Liver (tissue), 9 donors: Measurements from ENCODE around the gene MARCHF11. TPM values are rescaled to one million over a fixed set of nuclear protein-coding genes. Genes with fewer than 3 reads are reported as not detected.

Source experiments
- DNase-seq: peaks from one replicate; pipeline ENCODE4 v3.0.0-alpha.2; 2017; ENCODE audit warnings: low spot score
- H3K27ac ChIP-seq, 2 donors: one replicate each; pipeline ENCODE4 v1.7.0; 2013; ENCODE audit warnings: inconsistent platforms in 2 of 2, low read length in 2 of 2, control low read depth in 1 of 2, low read depth in 1 of 2, mild to moderate bottlenecking in 1 of 2
- H3K27me3 ChIP-seq, 4 donors: one replicate each; pipeline versions ENCODE4 v1.6.1 to v1.7.0; 2013; ENCODE audit warnings: low read length in 3 of 4, inconsistent platforms in 1 of 4, mild to moderate bottlenecking in 1 of 4, moderate library complexity in 1 of 4; ENCODE audit not compliant: control insufficient read depth in 4 of 4, insufficient read depth in 4 of 4
- H3K36me3 ChIP-seq, 4 donors: one replicate each; pipeline versions ENCODE4 v1.6.1 to v1.7.0; 2013; ENCODE audit warnings: low read length in 3 of 4, mild to moderate bottlenecking in 3 of 4, low read depth in 1 of 4, moderate library complexity in 1 of 4; ENCODE audit not compliant: control insufficient read depth in 4 of 4, insufficient read depth in 3 of 4
- H3K4me1 ChIP-seq, 4 donors: one replicate each; pipeline versions ENCODE4 v1.6.1 to v1.7.0; 2013; ENCODE audit warnings: low read length in 3 of 4, mild to moderate bottlenecking in 3 of 4, moderate library complexity in 1 of 4; ENCODE audit not compliant: control insufficient read depth in 4 of 4, insufficient read depth in 4 of 4
- H3K4me3 ChIP-seq, 3 donors: one replicate each; pipeline versions ENCODE4 v1.6.1 to v1.7.0; 2013; ENCODE audit warnings: low read length in 3 of 3, control low read depth in 1 of 3, low read depth in 1 of 3, mild to moderate bottlenecking in 1 of 3
- H3K9ac ChIP-seq, 2 donors: one replicate each; pipeline ENCODE4 v1.7.0; 2013; ENCODE audit warnings: low read length in 2 of 2, mild to moderate bottlenecking in 2 of 2, moderate library complexity in 2 of 2, control low read depth in 1 of 2, low read depth in 1 of 2
- H3K9me3 ChIP-seq, 4 donors: one replicate each; pipeline versions ENCODE4 v1.6.1 to v1.7.0; 2013; ENCODE audit warnings: low read length in 3 of 4; ENCODE audit not compliant: control insufficient read depth in 4 of 4
- ATF3 ChIP-seq: IDR thresholded peaks from 2 replicates; pipeline ENCODE4 v1.6.1; 2016; ENCODE audit warnings: antibody characterized with exemption
- CTCF ChIP-seq: fragments of 150-350 bp; IDR thresholded peaks from 2 replicates; pipeline ENCODE4 v1.5.1; 2017; ENCODE audit warnings: improper control_type of control experiment, low read depth, low read length; ENCODE audit not compliant: missing input control
- EGR1 ChIP-seq, 2 donors: IDR thresholded peaks; 2 replicates each; pipeline ENCODE4 v1.6.1; 2016 to 2018; ENCODE audit warnings: antibody characterized with exemption in 2 of 2, low read depth in 2 of 2
- FOXA1 ChIP-seq: IDR thresholded peaks from 2 replicates; pipeline ENCODE4 v1.6.1; 2016; ENCODE audit warnings: antibody characterized with exemption
- FOXA2 ChIP-seq: IDR thresholded peaks from 2 replicates; pipeline ENCODE4 v1.6.1; 2016; ENCODE audit warnings: antibody characterized with exemption
- GABPA ChIP-seq, 2 donors: IDR thresholded peaks in 1 of 2; conservative IDR thresholded peaks in 1 of 2; 2 replicates each; pipeline ENCODE4 v1.6.1; 2016; ENCODE audit warnings: antibody characterized with exemption in 2 of 2, mild to moderate bottlenecking in 1 of 2, moderate library complexity in 1 of 2
- HNF4A ChIP-seq, 2 donors: conservative IDR thresholded peaks; 2 replicates each; pipeline ENCODE4 v1.6.1; 2016; ENCODE audit warnings: antibody characterized with exemption in 2 of 2, mild to moderate bottlenecking in 2 of 2
- HNF4G ChIP-seq: IDR thresholded peaks from 2 replicates; pipeline ENCODE4 v1.6.1; 2016; ENCODE audit warnings: antibody characterized with exemption
- JUND ChIP-seq, 2 donors: IDR thresholded peaks; 2 replicates each; pipeline ENCODE4 v1.6.1; 2016; ENCODE audit warnings: antibody characterized with exemption in 2 of 2
- MAX ChIP-seq: IDR thresholded peaks from 2 replicates; pipeline ENCODE4 v1.6.1; 2016; ENCODE audit warnings: antibody characterized with exemption
- NR2F2 ChIP-seq: IDR thresholded peaks from 2 replicates; pipeline ENCODE4 v1.6.1; 2016; ENCODE audit warnings: antibody characterized with exemption
- RAD21 ChIP-seq, 2 donors: IDR thresholded peaks; 2 replicates each; pipeline ENCODE4 v1.6.1; 2016; ENCODE audit warnings: antibody characterized with exemption in 2 of 2, mild to moderate bottlenecking in 2 of 2
- RXRA ChIP-seq, 2 donors: IDR thresholded peaks; 2 replicates each; pipeline ENCODE4 v1.6.1; 2017 to 2018; ENCODE audit warnings: antibody characterized with exemption in 2 of 2, mild to moderate bottlenecking in 1 of 2
- SP1 ChIP-seq: IDR thresholded peaks from 2 replicates; pipeline ENCODE4 v1.6.1; 2018; ENCODE audit warnings: antibody characterized with exemption, mild to moderate bottlenecking
- TAF1 ChIP-seq: conservative IDR thresholded peaks from 2 replicates; pipeline ENCODE4 v1.6.1; 2016; ENCODE audit warnings: antibody characterized with exemption, mild to moderate bottlenecking
- YY1 ChIP-seq: IDR thresholded peaks from 2 replicates; pipeline ENCODE4 v1.6.1; 2016; ENCODE audit warnings: antibody characterized with exemption, mild to moderate bottlenecking
- WGBS: extraction: QIAGEN DNeasy Blood & Tissue Kit; methylation state at CpG from one replicate; pipeline ENCODE4 v1.1.7; 2013; 5-methylcytosine and 5-hydroxymethylcytosine counted together
- polyA plus RNA-seq, 2 donors: library from polyadenylated mRNA; stranded (reverse) in 1 of 2; unstranded in 1 of 2; fragments of 200-250 nt in 1 of 2; fragments of >200 nt in 1 of 2; fragmentation: Nextera tagmentation in 1 of 2; extraction: Ambion mirVana in 1 of 2; gene quantifications; one replicate each; pipeline versions ENCODE4 v1.2.1 to v1.2.3, GENCODE V29; 2013 to 2015
- total RNA-seq, 2 donors: library from RNA; depleted of rRNA; stranded (reverse); fragments of >200 nt; gene quantifications; one replicate each; pipeline ENCODE4 v1.2.3, GENCODE V29; 2014
- TF ChIP-seq, protein P1 (sequence below): IDR thresholded peaks from 2 replicates; pipeline ENCODE4 v1.6.1; 2016; ENCODE audit warnings: antibody characterized with exemption, mild to moderate bottlenecking
- TF ChIP-seq, protein P2 (sequence below): IDR thresholded peaks from 2 replicates; pipeline ENCODE4 v1.6.1; 2016; ENCODE audit warnings: antibody characterized with exemption
- donor health status: healthy.
- donor health status: healthy.
- donor health status: healthy.
- donor health status: healthy.
- donor health status: healthy.

Gene MARCHF11
- total and polyA plus RNA-seq, 4 donors, result 0.05 TPM; not detected in 3

DNA sequence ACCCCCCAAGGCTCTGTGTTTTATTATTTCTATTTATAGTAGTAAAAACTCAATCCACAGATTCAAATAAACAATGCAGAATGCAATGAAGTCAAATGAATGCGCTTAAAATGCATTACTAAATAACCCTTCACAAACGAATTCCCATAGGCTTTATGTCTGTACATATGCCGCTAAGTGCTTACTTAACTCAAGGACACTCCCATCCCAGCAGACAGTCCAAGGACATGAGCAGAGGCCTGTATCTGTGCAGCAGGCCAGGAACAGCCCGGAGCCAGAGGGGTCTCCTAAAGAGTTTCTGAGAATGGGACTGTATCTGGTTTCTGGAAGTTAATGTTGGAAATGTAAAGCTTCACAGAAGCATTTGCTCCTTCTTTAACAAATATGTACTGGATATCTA, 59.8 kb downstream of the MARCHF11 start (continued):
- TF ChIP-seq, protein P1, sequence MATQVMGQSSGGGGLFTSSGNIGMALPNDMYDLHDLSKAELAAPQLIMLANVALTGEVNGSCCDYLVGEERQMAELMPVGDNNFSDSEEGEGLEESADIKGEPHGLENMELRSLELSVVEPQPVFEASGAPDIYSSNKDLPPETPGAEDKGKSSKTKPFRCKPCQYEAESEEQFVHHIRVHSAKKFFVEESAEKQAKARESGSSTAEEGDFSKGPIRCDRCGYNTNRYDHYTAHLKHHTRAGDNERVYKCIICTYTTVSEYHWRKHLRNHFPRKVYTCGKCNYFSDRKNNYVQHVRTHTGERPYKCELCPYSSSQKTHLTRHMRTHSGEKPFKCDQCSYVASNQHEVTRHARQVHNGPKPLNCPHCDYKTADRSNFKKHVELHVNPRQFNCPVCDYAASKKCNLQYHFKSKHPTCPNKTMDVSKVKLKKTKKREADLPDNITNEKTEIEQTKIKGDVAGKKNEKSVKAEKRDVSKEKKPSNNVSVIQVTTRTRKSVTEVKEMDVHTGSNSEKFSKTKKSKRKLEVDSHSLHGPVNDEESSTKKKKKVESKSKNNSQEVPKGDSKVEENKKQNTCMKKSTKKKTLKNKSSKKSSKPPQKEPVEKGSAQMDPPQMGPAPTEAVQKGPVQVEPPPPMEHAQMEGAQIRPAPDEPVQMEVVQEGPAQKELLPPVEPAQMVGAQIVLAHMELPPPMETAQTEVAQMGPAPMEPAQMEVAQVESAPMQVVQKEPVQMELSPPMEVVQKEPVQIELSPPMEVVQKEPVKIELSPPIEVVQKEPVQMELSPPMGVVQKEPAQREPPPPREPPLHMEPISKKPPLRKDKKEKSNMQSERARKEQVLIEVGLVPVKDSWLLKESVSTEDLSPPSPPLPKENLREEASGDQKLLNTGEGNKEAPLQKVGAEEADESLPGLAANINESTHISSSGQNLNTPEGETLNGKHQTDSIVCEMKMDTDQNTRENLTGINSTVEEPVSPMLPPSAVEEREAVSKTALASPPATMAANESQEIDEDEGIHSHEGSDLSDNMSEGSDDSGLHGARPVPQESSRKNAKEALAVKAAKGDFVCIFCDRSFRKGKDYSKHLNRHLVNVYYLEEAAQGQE, result no peak
- TF ChIP-seq SP1, result no peak
- TF ChIP-seq FOXA1, result no peak
- TF ChIP-seq ATF3, result no peak
- TF ChIP-seq EGR1 (IDR thresholded peaks at IDR 0.05; ENCODE audit: low read depth in 2 of 2), result no peak
- no peak for TF ChIP-seq YY1
- TF ChIP-seq CTCF, result no peak

- no peak overlapping the region for H3K4me3 ChIP-seq
- H3K36me3 ChIP-seq, result no peaks in the 10 kb centered on the region
- H3K27me3 ChIP-seq, result no peaks in the 10 kb centered on the region
- DNase-seq, result no peak
- no peak overlapping the region for H3K9ac ChIP-seq
- 75% methylated on average over 8 of the region's 8 CpGs for WGBS
- no peak for TF ChIP-seq HNF4A (conservative IDR thresholded peaks at IDR 0.05)
- TF ChIP-seq HNF4G, result no peak
- TF ChIP-seq JUND (IDR thresholded peaks at IDR 0.05), result no peak
- no peak for TF ChIP-seq CTCF
- no peak for TF ChIP-seq GABPA (IDR thresholded peaks at IDR 0.05 in 1 of 2, conservative IDR thresholded peaks at IDR 0.05 in 1 of 2)
- TF ChIP-seq ATF3, result no peak
- no peak for TF ChIP-seq FOXA2
- no peak for TF ChIP-seq TAF1
- no peak for TF ChIP-seq YY1
- TF ChIP-seq MAX, result no peak
- TF ChIP-seq, protein P1, result no peak
- no peak for TF ChIP-seq EGR1 (IDR thresholded peaks at IDR 0.05; ENCODE audit: low read depth in 2 of 2)
- TF ChIP-seq SP1, result no peak
- TF ChIP-seq RAD21 (IDR thresholded peaks at IDR 0.05), result no peak
- TF ChIP-seq, protein P2, sequence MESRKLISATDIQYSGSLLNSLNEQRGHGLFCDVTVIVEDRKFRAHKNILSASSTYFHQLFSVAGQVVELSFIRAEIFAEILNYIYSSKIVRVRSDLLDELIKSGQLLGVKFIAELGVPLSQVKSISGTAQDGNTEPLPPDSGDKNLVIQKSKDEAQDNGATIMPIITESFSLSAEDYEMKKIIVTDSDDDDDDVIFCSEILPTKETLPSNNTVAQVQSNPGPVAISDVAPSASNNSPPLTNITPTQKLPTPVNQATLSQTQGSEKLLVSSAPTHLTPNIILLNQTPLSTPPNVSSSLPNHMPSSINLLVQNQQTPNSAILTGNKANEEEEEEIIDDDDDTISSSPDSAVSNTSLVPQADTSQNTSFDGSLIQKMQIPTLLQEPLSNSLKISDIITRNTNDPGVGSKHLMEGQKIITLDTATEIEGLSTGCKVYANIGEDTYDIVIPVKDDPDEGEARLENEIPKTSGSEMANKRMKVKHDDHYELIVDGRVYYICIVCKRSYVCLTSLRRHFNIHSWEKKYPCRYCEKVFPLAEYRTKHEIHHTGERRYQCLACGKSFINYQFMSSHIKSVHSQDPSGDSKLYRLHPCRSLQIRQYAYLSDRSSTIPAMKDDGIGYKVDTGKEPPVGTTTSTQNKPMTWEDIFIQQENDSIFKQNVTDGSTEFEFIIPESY, result no peak
- no peak for TF ChIP-seq NR2F2
- no peak for TF ChIP-seq RXRA (IDR thresholded peaks at IDR 0.05)
- peaks cover 0 to 2% (median under 1%) of the 10 kb centered on the region in 4 donors for H3K9me3 ChIP-seq
- no peak overlapping the region for H3K27ac ChIP-seq
- no peaks in the 10 kb centered on the region for H3K4me1 ChIP-seq
These were observed 64.5 kb downstream of the MARCHF11 start for GRCh38 chr5:16115140-16115539.
